H9 (cell line): ENCODE results near the gene ZGRF1. TPM values are rescaled to one million over a fixed set of nuclear protein-coding genes. Genes with fewer than 3 reads are reported as not detected.

Experiments
- DNase-seq: peaks from one replicate; pipeline ENCODE4 v3.0.0-alpha.2; 2017
- H2AFZ ChIP-seq: one replicate; pipeline ENCODE4 v1.6.1; 2013; ENCODE audit warnings: mild to moderate bottlenecking, low read length, control low read depth, moderate library complexity
- H2AK5ac ChIP-seq: 2 replicates; pipeline ENCODE4 v1.6.1; 2013; ENCODE audit warnings: low read length, control low read depth, mixed read lengths; ENCODE audit not compliant: insufficient read length
- H2BK120ac ChIP-seq: one replicate; pipeline ENCODE4 v1.6.1; 2013; ENCODE audit warnings: low read depth, mild to moderate bottlenecking, low read length, control low read depth, inconsistent platforms; ENCODE audit not compliant: poor library complexity, severe bottlenecking
- H2BK12ac ChIP-seq: 2 replicates; pipeline ENCODE4 v1.6.1; 2013; ENCODE audit warnings: low read length, control low read depth, mixed read lengths, low read depth; ENCODE audit not compliant: insufficient read length
- H2BK15ac ChIP-seq: 2 replicates; pipeline ENCODE4 v1.6.1; 2013; ENCODE audit warnings: low read depth, low read length, control low read depth
- H2BK20ac ChIP-seq: one replicate; pipeline ENCODE4 v1.6.1; 2013; ENCODE audit warnings: low read depth, mild to moderate bottlenecking, low read length, control low read depth, inconsistent platforms; ENCODE audit not compliant: poor library complexity, severe bottlenecking
- H2BK5ac ChIP-seq: 2 replicates; pipeline ENCODE4 v1.6.1; 2013; ENCODE audit warnings: low read length, control low read depth, mixed read lengths; ENCODE audit not compliant: insufficient read length
- H3K14ac ChIP-seq: 2 replicates; pipeline ENCODE4 v1.6.1; 2013; ENCODE audit warnings: low read length, control low read depth; ENCODE audit not compliant: insufficient read depth
- H3K18ac ChIP-seq: 2 replicates; pipeline ENCODE4 v1.6.1; 2013; ENCODE audit warnings: low read depth, mild to moderate bottlenecking, mixed read lengths, low read length, control low read depth; ENCODE audit not compliant: insufficient read length
- H3K23ac ChIP-seq: 2 replicates; pipeline ENCODE4 v1.6.1; 2013; ENCODE audit warnings: low read length, control low read depth, mixed read lengths, low read depth; ENCODE audit not compliant: insufficient read length
- H3K23me2 ChIP-seq: 2 replicates; pipeline ENCODE4 v1.6.1; 2013; ENCODE audit warnings: low read depth, mild to moderate bottlenecking, mixed read lengths, low read length, control low read depth; ENCODE audit not compliant: insufficient read length, poor library complexity, severe bottlenecking
- H3K27ac ChIP-seq: 2 replicates; pipeline ENCODE4 v1.5.1; 2013; ENCODE audit warnings: low read length, control low read depth, mixed read lengths, low read depth; ENCODE audit not compliant: insufficient read length
- H3K27me3 ChIP-seq: 2 replicates; pipeline ENCODE4 v1.6.1; 2013; ENCODE audit warnings: low read length, control low read depth, inconsistent platforms; ENCODE audit not compliant: insufficient read depth
- H3K4ac ChIP-seq: 2 replicates; pipeline ENCODE4 v1.6.1; 2013; ENCODE audit warnings: low read depth, mild to moderate bottlenecking, control low read depth, inconsistent platforms, low read length, moderate library complexity
- H3K4me1 ChIP-seq: 2 replicates; pipeline ENCODE4 v1.6.1; 2013; ENCODE audit warnings: low read length, control low read depth, inconsistent platforms; ENCODE audit not compliant: insufficient read depth
- H3K4me2 ChIP-seq: 2 replicates; pipeline ENCODE4 v1.6.1; 2013; ENCODE audit warnings: low read length, control low read depth, mixed read lengths; ENCODE audit not compliant: insufficient read length, insufficient read depth
- H3K56ac ChIP-seq: 2 replicates; pipeline ENCODE4 v1.6.1; 2013; ENCODE audit warnings: low read depth, mild to moderate bottlenecking, mixed read lengths, low read length, control low read depth; ENCODE audit not compliant: insufficient read length
- H3K79me1 ChIP-seq: 2 replicates; pipeline ENCODE4 v1.6.1; 2013; ENCODE audit warnings: low read depth, mild to moderate bottlenecking, moderate library complexity, low read length, control low read depth, inconsistent platforms; ENCODE audit not compliant: insufficient read depth, poor library complexity, severe bottlenecking
- H3K79me2 ChIP-seq: 2 replicates; pipeline ENCODE4 v1.6.1; 2013; ENCODE audit warnings: low read length, control low read depth, inconsistent platforms; ENCODE audit not compliant: insufficient read depth
- H3K9ac ChIP-seq: 2 replicates; pipeline ENCODE4 v1.6.1; 2013; ENCODE audit warnings: low read length, control low read depth, mixed read lengths; ENCODE audit not compliant: insufficient read length; ENCODE audit errors: extremely low read depth
- H3K9me3 ChIP-seq: one replicate; pipeline ENCODE4 v1.6.1; 2013; ENCODE audit warnings: low read depth, low read length, inconsistent platforms; ENCODE audit not compliant: control insufficient read depth
- H3T11ph ChIP-seq: one replicate; pipeline ENCODE4 v1.6.1; 2013; ENCODE audit warnings: mild to moderate bottlenecking, low read length, control low read depth, inconsistent platforms
- H4K20me1 ChIP-seq: one replicate; pipeline ENCODE4 v1.6.1; 2013; ENCODE audit not compliant: control insufficient read depth, insufficient read length, insufficient read depth
- H4K5ac ChIP-seq: 2 replicates; pipeline ENCODE4 v1.6.1; 2013; ENCODE audit warnings: low read depth, mild to moderate bottlenecking, mixed read lengths, low read length, control low read depth; ENCODE audit not compliant: insufficient read length
- H4K8ac ChIP-seq: replicated peaks from 2 replicates; pipeline ENCODE4 v1.6.1; 2013; ENCODE audit warnings: low read length, control low read depth, mixed read lengths, low read depth; ENCODE audit not compliant: insufficient read length
- H4K91ac ChIP-seq: 2 replicates; pipeline ENCODE4 v1.6.1; 2013; ENCODE audit warnings: low read depth, mild to moderate bottlenecking, moderate library complexity, mixed read lengths, low read length, control low read depth; ENCODE audit not compliant: insufficient read length
- H3K27ac Mint-ChIP-seq, 3 experiments: 2 replicates in 2 of 3; 3 replicates in 1 of 3; pipeline ENCODE4 v1.8.0; 2020 to 2021; ENCODE audit warnings: mixed read lengths in 3 of 3, mild to moderate bottlenecking in 1 of 3, moderate library complexity in 1 of 3
- H3K27me3 Mint-ChIP-seq: 2 replicates; pipeline ENCODE4 v1.8.0; 2021; ENCODE audit warnings: low read depth, mild to moderate bottlenecking, moderate library complexity, mixed read lengths
- H3K36me3 Mint-ChIP-seq, 3 experiments: 2 replicates in 2 of 3; 3 replicates in 1 of 3; pipeline ENCODE4 v1.8.0; 2020 to 2021; ENCODE audit warnings: low read depth in 3 of 3, mixed read lengths in 3 of 3; ENCODE audit not compliant: insufficient read depth in 1 of 3
- H3K4me1 Mint-ChIP-seq, 2 experiments: 2 replicates each; pipeline ENCODE4 v1.8.0; 2020; ENCODE audit warnings: mixed read lengths in 2 of 2
- H3K4me3 Mint-ChIP-seq, 2 experiments: 2 replicates in 1 of 2; 3 replicates in 1 of 2; pipeline ENCODE4 v1.8.0; 2020 to 2021; ENCODE audit warnings: mild to moderate bottlenecking in 2 of 2, mixed read lengths in 2 of 2, moderate library complexity in 1 of 2
- H3K9me3 Mint-ChIP-seq, 2 experiments: 2 replicates in 1 of 2; 3 replicates in 1 of 2; pipeline ENCODE4 v1.8.0; 2020; ENCODE audit warnings: mild to moderate bottlenecking in 2 of 2, mixed read lengths in 2 of 2, moderate library complexity in 1 of 2
- CTCF ChIP-seq: fragments of 200-600 bp; sonication (generic); conservative IDR thresholded peaks from 3 replicates; pipeline ENCODE4 v1.8.0; 2021; ENCODE audit warnings: antibody characterized with exemption, mild to moderate bottlenecking
- WGBS: extraction: QIAGEN DNeasy Blood & Tissue Kit; methylation state at CpG from one replicate; pipeline ENCODE4 v1.1.7; 2013; ENCODE audit warnings: missing lambda C conversion rate, low lambda C conversion rate, mixed read lengths; ENCODE audit not compliant: insufficient read length; ENCODE audit errors: extremely low coverage; 5-methylcytosine and 5-hydroxymethylcytosine counted together
- total RNA-seq: library from RNA; stranded (reverse); gene quantifications from 2 replicates; pipeline ENCODE4 v1.2.1, GENCODE V29; 2021

Gene ZGRF1
- total RNA-seq, 1 experiment from 2014 or later: 38.3 TPM

- Histone ChIP-seq H3K23ac (no peak overlapping the region), H3K27me3 (no peaks in the 10 kb centered on the region), H3K9ac (no peak overlapping the region), H3T11ph (no peak overlapping the region), H4K5ac (no peak overlapping the region), H3K23me2 (no peaks in the 10 kb centered on the region), H3K4me2 (no peak overlapping the region), H3K18ac (no peak overlapping the region), H3K56ac (no peak overlapping the region), H3K4ac (no peak overlapping the region), H3K79me1 (no peaks in the 10 kb centered on the region), H3K79me2 (no peaks in the 10 kb centered on the region), H2BK12ac (no peak overlapping the region), H2BK5ac (no peak overlapping the region), H3K14ac (no peak overlapping the region), H2AK5ac (no peak overlapping the region), H2BK120ac (no peak overlapping the region), H3K9me3 (no peaks in the 10 kb centered on the region), H2BK20ac (no peak overlapping the region), H2AFZ (no peak overlapping the region), H3K27ac (no peak overlapping the region), H2BK15ac (no peak overlapping the region), H4K91ac (no peak overlapping the region), H4K20me1 (no peaks in the 10 kb centered on the region), H3K4me1 (no peaks in the 10 kb centered on the region), H4K8ac (no peak overlapping the region)
- no peak overlapping the region for H3K4me3 Mint-ChIP-seq
- no peaks in the 10 kb centered on the region for H3K27me3 Mint-ChIP-seq
- 0 out of 4 replicates have a peak, but pooled peaks cover 0 to 2% of the 10 kb centered on the region in 2 experiments for H3K4me1 Mint-ChIP-seq
- H3K27ac Mint-ChIP-seq: no peak overlapping the region
- H3K9me3 Mint-ChIP-seq: no peaks in the 10 kb centered on the region
- no peak for DNase-seq
- no CpG with 5 or more reads among the region's 2 CpGs for WGBS
- H3K36me3 Mint-ChIP-seq: peaks cover 3 to 24% (median 12%) of the 10 kb centered on the region in 3 experiments; a peak in 4 of 7 replicates
- no peak for TF ChIP-seq CTCF
Measured at GRCh38 chr4:112550728-112551127, 86.0 kb downstream of the ZGRF1 start.
